Activated CD4-positive, alpha-beta T cell treated with anti-CD3 and anti-CD28 coated beads for 1 hour (primary cell): ENCODE results near the gene ZNF765.
"Not testable (repeated sequence)": the region's sequence is repeated elsewhere in the genome, so short reads cannot be mapped to it uniquely, and the experiment has no call there.

Experiments
- DNase-seq: peaks from one replicate; pipeline ENCODE4 v3.0.0-alpha.2; 2020

ZNF765 gene

GRCh38 chr19:53423074-53423473 is 28.1 kb downstream of the ZNF765 start:
- not testable (repeated sequence) for DNase-seq

GRCh38 chr19:53423680-53424079 is 28.7 kb downstream of the ZNF765 start:
- DNase-seq = not testable (repeated sequence)

- DNase-seq = peak; percentile 52
These were observed 30.1 kb downstream of the ZNF765 start for GRCh38 chr19:53424968-53425597.

- DNase-seq = peak; percentile 96
These were observed 36.6 kb downstream of the ZNF765 start, which contains the start of gene ZNF761 for GRCh38 chr19:53431399-53432087. Gene ZNF761, plus strand, starts transcription at chr19:53431984. Its CDS starts 15,285 bp downstream, at chr19:53447269.

GRCh38 chr19:53432088-53432661 is 37.2 kb downstream of the ZNF765 start:
- no peak for DNase-seq

- DNase-seq = not testable (repeated sequence)
These were observed 48.9 kb downstream of the ZNF765 start for GRCh38 chr19:53443809-53444208.

- DNase-seq = not testable (repeated sequence)
These were observed 52.2 kb downstream of the ZNF765 start for GRCh38 chr19:53447196-53447595.

GRCh38 chr19:53455828-53456227 is 60.9 kb downstream of the ZNF765 start:
- no peak for DNase-seq

- DNase-seq = not testable (repeated sequence)
These were observed 65.3 kb downstream of the ZNF765 start for GRCh38 chr19:53460131-53460721.

GRCh38 chr19:53461866-53462265 is 66.9 kb downstream of the ZNF765 start:
- no peak for DNase-seq

GRCh38 chr19:53462861-53463260 is 67.9 kb downstream of the ZNF765 start:
- no peak for DNase-seq

- DNase-seq = no peak
These were observed 68.3 kb downstream of the ZNF765 start for GRCh38 chr19:53463263-53463662.

GRCh38 chr19:53466726-53467484 is 72.0 kb downstream of the ZNF765 start:
- no peak for DNase-seq

- DNase-seq = peak; percentile 91
These were observed 72.7 kb downstream of the ZNF765 start, which contains the start of gene ZNF813 for GRCh38 chr19:53467485-53468262. Gene ZNF813, plus strand, starts transcription at chr19:53467733. Its CDS starts 16,090 bp downstream, at chr19:53483823.

GRCh38 chr19:53468628-53469027 is 73.7 kb downstream of the ZNF765 start:
- not testable (repeated sequence) for DNase-seq

GRCh38 chr19:53471916-53472315 is 77.0 kb downstream of the ZNF765 start:
- DNase-seq = no peak

- DNase-seq = not testable (repeated sequence)
These were observed 79.9 kb downstream of the ZNF765 start for GRCh38 chr19:53474832-53475231.

- not testable (repeated sequence) for DNase-seq
These were observed 80.5 kb downstream of the ZNF765 start for GRCh38 chr19:53475470-53475869.
